CD4-positive, alpha-beta T cell treated with Interleukin-4 for 1 hour (primary cell): Measurements from ENCODE around the gene ABCD4.
"Not testable (repeated sequence)": the region's sequence is repeated elsewhere in the genome, so short reads cannot be mapped to it uniquely, and the experiment has no call there.

Experiments
- DNase-seq, 2 donors: peaks; one replicate each; pipeline ENCODE4 v3.0.0-alpha.2; 2020 to 2022

ABCD4 gene

GRCh38 chr14:74302634-74303569 is at the start of gene ABCD4:
TSS of gene ABCD4 (minus strand) at chr14:74302934. CDS start at chr14:74302912, 22 bp downstream.
- peak; percentile 90 to 92 for DNase-seq

- no peak for DNase-seq
These were observed 48.2 kb upstream of the ABCD4 start for GRCh38 chr14:74350928-74351323.

GRCh38 chr14:74350211-74350927 is 47.6 kb upstream of the ABCD4 start:
- no peak for DNase-seq

GRCh38 chr14:74349757-74350156 is 47.0 kb upstream of the ABCD4 start:
- DNase-seq: no peak

DNA sequence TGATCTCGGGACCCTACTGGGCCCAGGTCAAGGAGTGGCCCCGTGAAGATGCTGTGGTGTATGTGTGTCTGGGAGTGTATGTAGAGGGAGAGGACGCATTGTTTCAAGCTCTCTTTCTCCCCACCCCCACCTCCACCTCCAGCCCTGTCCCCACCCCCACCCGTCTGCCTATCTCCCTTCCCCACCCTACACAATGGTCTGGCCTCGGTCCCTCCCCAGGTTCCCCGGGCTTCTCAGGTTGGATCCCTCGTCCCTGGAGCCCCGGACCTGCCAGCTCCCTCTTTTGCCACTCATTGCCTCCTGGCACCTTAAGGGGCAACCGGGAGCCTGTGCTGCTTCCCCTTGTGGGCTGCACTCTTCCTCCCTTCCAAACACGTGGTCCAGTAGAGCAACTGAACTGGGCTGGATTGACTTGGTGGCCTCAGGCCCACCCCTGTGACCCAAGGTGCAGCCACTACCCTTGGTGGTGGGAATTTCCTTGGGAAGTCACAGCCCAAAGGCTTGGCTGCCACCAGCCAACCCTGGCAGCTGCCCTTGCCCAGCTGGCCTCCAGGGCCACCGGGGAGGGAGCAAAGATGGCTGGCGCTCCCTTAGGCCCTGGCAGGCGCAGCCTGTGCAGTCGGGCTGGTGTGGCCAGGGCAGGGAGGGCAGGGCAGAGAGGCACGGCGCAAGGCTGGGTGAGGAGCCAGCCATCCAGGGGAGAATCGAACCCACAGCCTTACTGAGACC is 46.2 kb upstream of the ABCD4 start:
- DNase-seq: no peak

- no peak for DNase-seq
These were observed 45.6 kb upstream of the ABCD4 start, which contains the start of gene VRTN for GRCh38 chr14:74348241-74348734. TSS of gene VRTN (plus strand) at chr14:74348471. CDS start at chr14:74356784, 8,313 bp downstream.

DNA sequence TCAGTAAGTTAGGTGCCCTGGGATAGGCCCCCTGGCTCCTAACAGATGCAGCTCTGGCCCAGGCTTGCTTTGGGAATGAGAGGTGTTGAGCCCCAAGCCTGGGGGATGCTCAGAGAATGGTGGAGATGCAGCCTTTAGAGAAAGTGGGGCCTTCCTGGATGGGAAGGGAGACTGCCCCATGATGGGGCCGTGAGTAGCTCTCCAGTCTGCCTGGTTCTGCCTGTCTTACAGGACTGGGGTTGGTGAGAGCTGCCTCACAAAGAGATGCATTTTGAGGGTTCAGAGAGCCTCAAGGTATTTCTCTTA is 45.0 kb upstream of the ABCD4 start:
- no peak for DNase-seq

- DNase-seq: no peak
These were observed 44.5 kb upstream of the ABCD4 start for GRCh38 chr14:74347097-74347794.

DNA sequence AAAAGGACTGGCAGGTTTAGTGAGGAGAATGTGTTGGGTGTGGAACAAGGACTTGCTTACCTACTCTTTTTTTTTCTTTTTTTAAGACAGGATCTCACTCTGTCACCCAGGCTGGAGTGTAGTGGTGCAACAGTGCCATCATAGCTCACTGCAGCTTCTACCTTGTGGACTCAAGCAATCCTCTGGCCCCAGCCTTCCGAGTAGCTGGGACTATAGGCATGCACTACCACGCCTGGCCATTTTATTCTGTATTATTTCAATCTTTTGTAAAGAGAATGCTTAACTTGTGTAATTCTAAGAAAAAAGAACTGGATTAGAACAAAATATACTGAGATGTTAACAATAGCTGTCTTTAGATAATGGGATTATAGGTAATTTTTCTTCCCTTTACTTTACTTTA is 43.6 kb upstream of the ABCD4 start:
- DNase-seq: no peak

DNA sequence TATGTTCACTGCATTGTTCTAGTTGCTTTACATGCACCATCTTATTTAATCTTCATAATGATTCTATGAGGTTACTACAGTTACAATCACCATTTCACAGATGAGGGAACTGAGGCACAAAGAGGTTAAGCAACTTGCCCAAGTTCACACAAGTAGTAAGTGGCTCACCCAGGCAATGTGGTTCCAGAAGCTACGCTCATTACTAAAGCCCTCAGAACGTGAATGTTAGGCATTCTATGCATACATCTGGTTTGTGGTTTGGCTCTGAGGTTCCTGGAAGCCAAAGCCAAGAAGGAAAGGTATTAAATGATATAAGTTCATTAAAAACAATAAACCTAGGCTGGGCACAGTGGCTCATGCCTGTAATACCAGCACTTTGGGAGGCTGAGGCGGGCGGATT is 31.2 kb upstream of the ABCD4 start:
- DNase-seq: no peak

GRCh38 chr14:74329950-74330552 is 27.3 kb upstream of the ABCD4 start:
- DNase-seq: not testable (repeated sequence)

DNA sequence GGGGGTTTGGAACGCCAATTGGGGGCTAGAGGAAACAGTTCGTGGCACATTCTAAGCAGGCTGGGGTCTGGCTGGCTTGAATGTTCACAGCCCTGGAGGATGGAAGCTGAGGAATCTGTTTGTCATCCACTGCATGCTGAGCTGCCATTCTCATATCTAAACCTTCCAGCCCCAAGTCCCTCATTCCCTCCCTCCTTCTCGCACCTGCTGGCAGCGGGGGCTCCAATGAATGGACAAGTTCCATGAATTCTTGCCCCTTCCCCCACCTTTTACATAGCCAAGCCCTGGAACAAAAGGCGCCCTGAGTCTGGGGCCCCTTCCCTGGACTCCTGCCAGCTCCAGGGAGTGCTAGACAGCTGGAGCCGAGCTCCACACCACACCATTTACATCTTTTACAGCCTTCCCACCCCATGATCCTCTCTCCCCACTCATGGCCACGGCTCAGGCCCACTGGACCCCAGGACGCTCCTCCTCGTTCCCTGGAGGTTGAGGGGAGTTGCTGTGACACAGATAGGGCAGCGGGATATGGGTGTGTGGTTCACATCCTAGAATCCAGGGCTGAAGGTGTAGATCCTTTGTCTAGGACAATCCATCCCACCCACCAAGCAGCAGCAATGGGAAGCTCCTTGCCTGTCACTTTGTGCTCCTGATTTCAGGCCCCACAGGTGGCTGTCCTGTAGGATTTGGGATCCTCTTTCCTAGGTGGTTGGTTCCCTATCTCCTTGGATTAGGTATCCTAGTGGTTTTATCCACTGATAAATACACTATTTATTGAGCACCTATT is 23.8 kb upstream of the ABCD4 start:
- no peak for DNase-seq

DNA sequence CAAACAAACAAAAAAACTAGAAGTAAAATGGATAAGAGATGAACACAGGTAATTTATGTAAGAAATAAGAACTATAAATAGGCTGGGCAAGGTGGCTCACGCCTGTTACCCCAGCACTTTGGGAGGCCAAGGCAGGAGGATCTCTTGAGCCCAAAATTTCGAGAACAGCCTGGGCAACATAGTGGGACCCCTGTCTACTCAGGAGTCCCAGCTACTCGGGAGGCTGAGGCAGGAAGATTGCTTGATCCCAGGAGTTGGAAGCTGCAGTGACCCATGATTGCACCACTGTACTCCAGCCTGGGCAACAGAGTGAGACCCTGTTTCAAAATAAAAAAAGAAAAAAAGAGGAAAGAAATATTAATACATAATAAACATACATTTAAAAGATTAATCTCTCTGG is 22.7 kb upstream of the ABCD4 start:
- no peak for DNase-seq

GRCh38 chr14:74324931-74325361 is 22.2 kb upstream of the ABCD4 start:
- DNase-seq: no peak

- no peak for DNase-seq
These were observed 11.8 kb upstream of the ABCD4 start for GRCh38 chr14:74314576-74314975.

DNA sequence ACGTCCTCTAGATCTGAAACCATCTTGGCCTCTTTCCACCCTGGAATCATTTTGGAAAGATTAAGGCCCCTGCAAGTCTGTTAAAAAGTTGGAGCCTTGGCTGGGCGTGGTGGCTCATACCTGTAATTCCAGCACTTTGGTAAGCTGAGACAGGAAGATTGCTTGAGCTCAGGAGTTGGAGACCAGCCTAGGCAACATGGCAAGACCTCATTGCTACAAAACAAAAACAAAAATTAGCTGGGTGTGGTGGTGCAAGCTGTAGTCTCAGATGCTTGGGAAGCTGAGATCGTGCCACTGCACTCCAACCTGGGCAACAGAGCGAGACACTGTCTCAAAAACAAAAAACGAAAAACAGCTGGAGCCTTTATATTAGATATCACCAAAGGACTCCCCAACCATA is 10.9 kb upstream of the ABCD4 start:
- DNase-seq: no peak

GRCh38 chr14:74312161-74312560 is 9.4 kb upstream of the ABCD4 start:
- no peak for DNase-seq

- DNase-seq: no peak
These were observed 6.6 kb upstream of the ABCD4 start for GRCh38 chr14:74309125-74310022.

DNA sequence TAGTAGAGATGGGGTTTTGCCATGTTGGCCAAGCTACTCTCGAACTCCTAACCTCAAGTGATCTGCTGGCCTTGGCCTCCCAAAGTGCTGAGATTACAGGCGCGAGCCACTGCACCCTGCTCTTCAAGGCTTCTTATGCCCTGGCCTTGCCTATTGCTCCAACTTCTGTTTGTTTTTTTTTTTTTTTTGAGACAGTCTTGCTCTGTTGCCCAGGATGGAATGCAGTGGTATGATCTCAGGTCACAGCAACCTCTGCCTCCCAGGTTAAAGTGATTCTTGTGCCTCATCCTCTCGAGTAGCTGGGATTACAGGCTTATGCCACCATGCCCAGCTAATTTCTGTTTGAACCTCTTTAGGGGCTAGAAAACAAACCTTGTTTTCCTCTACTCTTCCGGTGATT is 6.0 kb upstream of the ABCD4 start:
- no peak for DNase-seq

GRCh38 chr14:74302152-74302628 is 544 bp downstream of the ABCD4 start:
- peak; percentile 26 to 69 for DNase-seq
